ENCODE results near the gene ETV3. TPM values are rescaled to one million over a fixed set of nuclear protein-coding genes. Genes with fewer than 3 reads are reported as not detected.

Gene ETV3
- total RNA-seq, 1 experiment from 2014 or later: 26.2 TPM

DNA sequence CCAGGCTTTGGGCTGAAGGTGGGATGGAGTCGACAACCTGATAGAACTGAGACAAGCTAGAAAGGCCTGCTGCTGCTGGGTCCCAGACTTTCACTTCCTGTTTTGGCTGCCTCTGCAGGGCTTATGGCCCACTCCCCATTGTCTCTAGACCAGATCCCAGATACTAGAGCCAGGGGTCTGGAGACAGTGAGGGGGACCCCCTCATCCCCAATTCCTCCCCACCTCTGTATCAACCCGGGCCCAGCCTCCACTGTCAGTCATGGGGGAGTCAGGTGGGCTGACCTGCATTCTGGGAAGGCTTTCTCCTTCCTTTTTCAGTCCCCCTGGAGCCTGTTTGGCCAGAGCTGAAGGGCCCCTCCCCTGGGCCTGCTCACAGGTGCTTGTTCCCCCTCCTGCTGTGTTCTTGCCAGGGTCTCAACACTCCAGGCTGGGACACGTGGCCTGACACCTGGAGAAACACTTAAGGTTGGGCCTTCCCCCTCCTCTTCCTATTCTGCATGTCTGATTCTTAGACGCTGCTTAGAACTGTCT is 20.6 kb downstream of the ETV3 start:
- Histone ChIP-seq H3K79me2 (ENCODE audit: low read depth) (no peaks in the 10 kb centered on the region), H4K20me1 (ENCODE audit: insufficient read depth) (no peaks in the 10 kb centered on the region; the same call in 1 of the 2 replicates), H3K9me3 (ENCODE audit: insufficient read depth, low read depth) (no peaks in the 10 kb centered on the region), H3F3A (ENCODE audit: insufficient read depth, low read depth) (peaks cover 21% of the 10 kb centered on the region), H3K27ac (no peak overlapping the region), H2AFZ (no peak overlapping the region), H3K4me3 (no peak overlapping the region), H3K36me3 (ENCODE audit: low read depth) (0 out of 2 replicates have a peak, but pooled peaks cover 3% of the 10 kb centered on the region), H3K4me1 (replicated peaks; ENCODE audit: insufficient read depth) (no peaks in the 10 kb centered on the region), H3K4me2 (no peak overlapping the region), H3K9me2 (ENCODE audit: insufficient read depth) (no peaks in the 10 kb centered on the region), H3K27me3 (ENCODE audit: insufficient read depth, low read depth) (no peaks in the 10 kb centered on the region)
- DNase-seq: no peak
- POLR2A ChIA-PET (ENCODE audit: unreplicated experiment): no interaction called here
- intact Hi-C loops (cut with micrococcal nuclease; ENCODE audit: unreplicated experiment): no loop called here
- CTCF ChIA-PET: no interaction called here
- TF ChIP-seq, protein P1, sequence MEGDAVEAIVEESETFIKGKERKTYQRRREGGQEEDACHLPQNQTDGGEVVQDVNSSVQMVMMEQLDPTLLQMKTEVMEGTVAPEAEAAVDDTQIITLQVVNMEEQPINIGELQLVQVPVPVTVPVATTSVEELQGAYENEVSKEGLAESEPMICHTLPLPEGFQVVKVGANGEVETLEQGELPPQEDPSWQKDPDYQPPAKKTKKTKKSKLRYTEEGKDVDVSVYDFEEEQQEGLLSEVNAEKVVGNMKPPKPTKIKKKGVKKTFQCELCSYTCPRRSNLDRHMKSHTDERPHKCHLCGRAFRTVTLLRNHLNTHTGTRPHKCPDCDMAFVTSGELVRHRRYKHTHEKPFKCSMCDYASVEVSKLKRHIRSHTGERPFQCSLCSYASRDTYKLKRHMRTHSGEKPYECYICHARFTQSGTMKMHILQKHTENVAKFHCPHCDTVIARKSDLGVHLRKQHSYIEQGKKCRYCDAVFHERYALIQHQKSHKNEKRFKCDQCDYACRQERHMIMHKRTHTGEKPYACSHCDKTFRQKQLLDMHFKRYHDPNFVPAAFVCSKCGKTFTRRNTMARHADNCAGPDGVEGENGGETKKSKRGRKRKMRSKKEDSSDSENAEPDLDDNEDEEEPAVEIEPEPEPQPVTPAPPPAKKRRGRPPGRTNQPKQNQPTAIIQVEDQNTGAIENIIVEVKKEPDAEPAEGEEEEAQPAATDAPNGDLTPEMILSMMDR (conservative IDR thresholded peaks at IDR 0.05): no peak
- BruUV-seq (replicated peaks): no TSS peak

DNA sequence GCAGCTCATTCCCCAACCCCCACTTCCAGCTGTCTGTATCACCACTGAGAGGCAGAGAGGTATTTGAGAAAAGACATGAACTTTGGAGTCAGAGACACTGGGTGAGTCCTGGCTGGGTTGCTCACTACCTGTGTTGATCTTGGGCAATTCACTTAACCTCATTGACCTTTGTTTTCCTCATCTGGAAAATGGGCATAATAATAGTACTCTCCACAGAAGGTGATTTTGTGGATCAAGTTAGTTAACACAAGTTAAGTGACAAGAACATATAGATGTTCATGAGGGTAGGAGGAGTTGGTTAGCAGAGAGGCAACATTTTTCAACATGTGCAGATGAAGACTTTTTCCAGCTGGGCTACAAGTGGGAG is 21.5 kb downstream of the ETV3 start:
- intact Hi-C loops (cut with micrococcal nuclease; ENCODE audit: unreplicated experiment): no loop called here
- no peak overlapping the region for H3K4me2 ChIP-seq
- no peak overlapping the region for H3K4me3 ChIP-seq
- TF ChIP-seq, protein P1 (conservative IDR thresholded peaks at IDR 0.05): no peak
- no peak for TF ChIP-seq EZH2 (IDR thresholded peaks at IDR 0.05; ENCODE audit: low read depth)
- no TSS peak for BruUV-seq (replicated peaks)
- no peaks in the 10 kb centered on the region for H4K20me1 ChIP-seq (ENCODE audit: insufficient read depth)
- H3F3A ChIP-seq (ENCODE audit: insufficient read depth, low read depth): peaks cover 17% of the 10 kb centered on the region
- no peaks in the 10 kb centered on the region for H3K9me2 ChIP-seq (ENCODE audit: insufficient read depth)
- H2AFZ ChIP-seq: no peak overlapping the region
- ChIA-PET CTCF (no interaction called here), POLR2A (ENCODE audit: unreplicated experiment) (no interaction called here)
- H3K27me3 ChIP-seq (ENCODE audit: insufficient read depth, low read depth): no peaks in the 10 kb centered on the region
- H3K27ac ChIP-seq: no peak overlapping the region
- H3K4me1 ChIP-seq (replicated peaks; ENCODE audit: insufficient read depth): no peaks in the 10 kb centered on the region
- H3K36me3 ChIP-seq (ENCODE audit: low read depth): 0 out of 2 replicates have a peak, but pooled peaks cover 2% of the 10 kb centered on the region
- no peaks in the 10 kb centered on the region for H3K9me3 ChIP-seq (ENCODE audit: insufficient read depth, low read depth)
- no peaks in the 10 kb centered on the region for H3K79me2 ChIP-seq (ENCODE audit: low read depth)
- DNase-seq: no peak

DNA sequence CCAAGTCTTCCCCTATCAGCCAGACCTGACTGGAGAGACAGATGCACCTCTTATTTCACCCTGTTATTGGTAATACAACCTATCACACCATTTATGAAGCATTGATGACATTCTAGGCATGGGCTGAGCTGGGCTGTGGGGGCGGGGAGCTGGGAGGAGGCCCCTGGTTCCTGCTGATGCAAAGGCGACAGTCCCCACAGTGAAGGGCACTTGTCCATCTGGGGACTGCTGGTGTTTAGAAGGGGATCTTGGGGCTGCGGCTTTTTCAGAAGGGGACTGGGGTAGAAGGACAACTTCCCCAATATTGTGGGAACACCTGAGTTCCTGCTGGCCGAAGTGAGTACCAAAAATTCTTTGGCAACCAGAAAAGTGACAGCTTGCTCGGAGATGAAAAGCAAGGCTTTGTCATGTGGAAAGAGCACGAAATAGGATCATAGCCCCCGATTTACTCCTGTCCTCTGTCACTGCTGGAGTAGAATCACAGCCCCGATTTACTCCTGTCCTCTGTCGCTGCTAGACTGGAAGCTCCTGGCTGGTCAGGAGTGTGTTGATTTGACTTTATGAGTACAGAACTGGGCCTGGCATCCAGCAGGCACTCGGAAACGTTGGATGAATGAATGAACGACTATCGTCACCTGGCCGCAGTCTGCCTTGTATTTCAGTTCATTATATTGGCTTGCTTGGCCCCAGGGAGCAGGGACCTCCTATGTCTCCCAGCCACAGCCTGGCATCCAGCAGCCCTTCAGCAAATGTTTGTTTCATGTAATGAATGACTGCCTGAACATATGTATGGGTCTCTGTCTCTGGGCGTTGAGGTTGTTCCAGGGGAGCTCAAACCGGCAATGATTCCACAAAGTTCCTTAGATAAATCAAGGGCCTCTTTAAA is 22.1 kb downstream of the ETV3 start:
- TF ChIP-seq, protein P1 (conservative IDR thresholded peaks at IDR 0.05): no peak
- no peak for TF ChIP-seq EZH2 (IDR thresholded peaks at IDR 0.05; ENCODE audit: low read depth)
- no peak for DNase-seq
- peaks cover 12% of the 10 kb centered on the region; the same call in 1 of the 2 replicates for H3F3A ChIP-seq (ENCODE audit: insufficient read depth, low read depth)
- no peaks in the 10 kb centered on the region for H3K9me3 ChIP-seq (ENCODE audit: insufficient read depth, low read depth)
- intact Hi-C loops (cut with micrococcal nuclease; ENCODE audit: unreplicated experiment): no loop called here
- no peak overlapping the region for H2AFZ ChIP-seq
- H3K9me2 ChIP-seq (ENCODE audit: insufficient read depth): no peaks in the 10 kb centered on the region
- H4K20me1 ChIP-seq (ENCODE audit: insufficient read depth): no peaks in the 10 kb centered on the region
- H3K27me3 ChIP-seq (ENCODE audit: insufficient read depth, low read depth): no peaks in the 10 kb centered on the region
- BruUV-seq (replicated peaks): no TSS peak
- H3K79me2 ChIP-seq (ENCODE audit: low read depth): no peaks in the 10 kb centered on the region
- H3K4me2 ChIP-seq: no peak overlapping the region
- H3K4me1 ChIP-seq (replicated peaks; ENCODE audit: insufficient read depth): no peaks in the 10 kb centered on the region
- no peak overlapping the region for H3K4me3 ChIP-seq
- ChIA-PET POLR2A (ENCODE audit: unreplicated experiment) (no interaction called here), CTCF (no interaction called here)
- no peak overlapping the region for H3K27ac ChIP-seq
- H3K36me3 ChIP-seq (ENCODE audit: low read depth): no peaks in the 10 kb centered on the region
